HEK293 (cell line): ENCODE results near the gene SMAD4.
A peak's percentile ranks its signal among the peaks of the same experiment; 100 is the strongest.

ENCODE experiments used
- CTCF ChIA-PET: fragments of 350-600 bp; formaldehyde crosslinking; extraction: SDS; loops from one replicate; lab custom pipeline; 2021; ENCODE audit warnings: antibody characterized with exemption; lab: Yijun Ruan, JAX
- POLR2A ChIA-PET: fragments of 300-600 bp; formaldehyde crosslinking; extraction: SDS; loops from one replicate; lab custom pipeline; 2020; ENCODE audit warnings: antibody characterized with exemption, inconsistent platforms; lab: Yijun Ruan, JAX
- H3K27ac ChIP-seq: fragments of 200-500 bp; sonication (Bioruptor generic); 2 replicates; pipeline ENCODE4 v1.5.1; 2014; ENCODE audit warnings: low read depth, low read length, control low read depth, inconsistent platforms; ENCODE audit errors: extremely low read depth
- H3K36me3 ChIP-seq, 2 experiments: fragments of 200-500 bp in 1 of 2; sonication (Bioruptor generic) in 1 of 2; 1 replicate in 1 of 2; 2 replicates in 1 of 2; pipeline ENCODE4 v1.5.1; 2014 to 2017; ENCODE audit warnings: inconsistent platforms in 2 of 2, low read length in 2 of 2; ENCODE audit not compliant: control insufficient read depth in 2 of 2, insufficient read depth in 1 of 2
- H3K4me1 ChIP-seq: fragments of 200-500 bp; sonication (Bioruptor generic); 2 replicates; pipeline ENCODE4 v1.5.1; 2014; ENCODE audit warnings: mild to moderate bottlenecking, low read length, inconsistent platforms; ENCODE audit not compliant: control insufficient read depth, insufficient read depth
- H3K4me3 ChIP-seq: 2 replicates; pipeline ENCODE4 v1.5.1; 2011; ENCODE audit warnings: low read depth, mild to moderate bottlenecking, control low read depth, low read length, moderate library complexity
- H3K9me3 ChIP-seq: fragments of 200-500 bp; sonication (Bioruptor generic); 2 replicates; pipeline ENCODE4 v1.5.1; 2014; ENCODE audit warnings: low read depth, low read length, inconsistent platforms; ENCODE audit not compliant: control insufficient read depth, insufficient read depth
- FEZF1 ChIP-seq: fragments of 450-650 bp; formaldehyde crosslinking; IDR thresholded peaks from 2 replicates; pipeline ENCODE4 v1.5.1; 2016; ENCODE audit warnings: missing biosample characterization, missing genetic modification characterization
- GLIS1 ChIP-seq: fragments of 450-650 bp; formaldehyde crosslinking; IDR thresholded peaks from 2 replicates; pipeline ENCODE4 v1.5.1; 2016; ENCODE audit warnings: missing biosample characterization, missing genetic modification characterization
- KLF8 ChIP-seq: fragments of 450-650 bp; formaldehyde crosslinking; IDR thresholded peaks from 2 replicates; pipeline ENCODE4 v1.5.1; 2016; ENCODE audit warnings: missing biosample characterization, missing genetic modification characterization
- KLF9 ChIP-seq: fragments of 450-650 bp; formaldehyde crosslinking; IDR thresholded peaks from 2 replicates; pipeline ENCODE4 v1.5.1; 2016; ENCODE audit warnings: missing biosample characterization, missing genetic modification characterization, low read depth
- MYNN ChIP-seq: fragments of 450-650 bp; formaldehyde crosslinking; IDR thresholded peaks from 2 replicates; pipeline ENCODE4 v1.5.1; 2016; ENCODE audit warnings: missing biosample characterization, missing genetic modification characterization, borderline replicate concordance
- PRDM1 ChIP-seq: fragments of 450-650 bp; formaldehyde crosslinking; IDR thresholded peaks from 2 replicates; pipeline ENCODE4; 2016; ENCODE audit warnings: missing biosample characterization, missing genetic modification characterization
- SP2 ChIP-seq: fragments of 450-650 bp; formaldehyde crosslinking; IDR thresholded peaks from 2 replicates; pipeline ENCODE4 v1.5.1; 2016; ENCODE audit warnings: missing biosample characterization, missing genetic modification characterization
- SP3 ChIP-seq: fragments of 450-650 bp; formaldehyde crosslinking; IDR thresholded peaks from 2 replicates; pipeline ENCODE4 v1.5.1; 2016; ENCODE audit warnings: missing biosample characterization, missing genetic modification characterization
- SP7 ChIP-seq: fragments of 450-650 bp; formaldehyde crosslinking; IDR thresholded peaks from 2 replicates; pipeline ENCODE4 v1.5.1; 2016; ENCODE audit warnings: missing biosample characterization, missing genetic modification characterization
- TSHZ1 ChIP-seq: fragments of 450-650 bp; formaldehyde crosslinking; IDR thresholded peaks from 2 replicates; pipeline ENCODE4 v1.5.1; 2016; ENCODE audit warnings: missing biosample characterization, missing genetic modification characterization, borderline replicate concordance
- WT1 ChIP-seq: fragments of 450-650 bp; formaldehyde crosslinking; IDR thresholded peaks from 2 replicates; pipeline ENCODE4 v1.5.1; 2016; ENCODE audit warnings: missing biosample characterization, missing genetic modification characterization
- YY1 ChIP-seq: fragments of 450-650 bp; formaldehyde crosslinking; IDR thresholded peaks from 2 replicates; pipeline ENCODE4 v1.5.1; 2018; ENCODE audit warnings: missing biosample characterization, missing genetic modification characterization
- ZFP37 ChIP-seq: fragments of 450-650 bp; formaldehyde crosslinking; IDR thresholded peaks from 2 replicates; pipeline ENCODE4 v1.5.1; 2016; ENCODE audit warnings: missing biosample characterization, missing genetic modification characterization
- ZNF16 ChIP-seq: fragments of 450-650 bp; formaldehyde crosslinking; IDR thresholded peaks from 2 replicates; pipeline ENCODE4 v1.5.1; 2016; ENCODE audit warnings: low read depth, missing biosample characterization, missing genetic modification characterization
- ZNF18 ChIP-seq: fragments of 450-650 bp; formaldehyde crosslinking; IDR thresholded peaks from 2 replicates; pipeline ENCODE4 v1.5.1; 2016; ENCODE audit warnings: missing biosample characterization, missing genetic modification characterization
- ZNF335 ChIP-seq: fragments of 450-650 bp; formaldehyde crosslinking; conservative IDR thresholded peaks from 2 replicates; pipeline ENCODE4 v1.5.1; 2016; ENCODE audit warnings: missing biosample characterization, missing genetic modification characterization
- ZNF394 ChIP-seq: fragments of 450-650 bp; formaldehyde crosslinking; IDR thresholded peaks from 2 replicates; pipeline ENCODE4 v1.5.1; 2016; ENCODE audit warnings: missing biosample characterization, missing genetic modification characterization, mild to moderate bottlenecking, moderate library complexity, borderline replicate concordance
- ZNF416 ChIP-seq: fragments of 450-650 bp; formaldehyde crosslinking; IDR thresholded peaks from 2 replicates; pipeline ENCODE4 v1.5.1; 2016; ENCODE audit warnings: missing biosample characterization, missing genetic modification characterization
- ZNF692 ChIP-seq: fragments of 450-650 bp; formaldehyde crosslinking; IDR thresholded peaks from 2 replicates; pipeline ENCODE4 v1.5.1; 2016; ENCODE audit warnings: missing biosample characterization, missing genetic modification characterization
- ZSCAN5A ChIP-seq: fragments of 450-650 bp; formaldehyde crosslinking; IDR thresholded peaks from 2 replicates; pipeline ENCODE4 v1.5.1; 2016; ENCODE audit warnings: missing biosample characterization, missing genetic modification characterization
- ZXDB ChIP-seq: fragments of 450-650 bp; formaldehyde crosslinking; IDR thresholded peaks from 2 replicates; pipeline ENCODE4 v1.5.1; 2016; ENCODE audit warnings: missing biosample characterization, missing genetic modification characterization

Gene SMAD4

DNA sequence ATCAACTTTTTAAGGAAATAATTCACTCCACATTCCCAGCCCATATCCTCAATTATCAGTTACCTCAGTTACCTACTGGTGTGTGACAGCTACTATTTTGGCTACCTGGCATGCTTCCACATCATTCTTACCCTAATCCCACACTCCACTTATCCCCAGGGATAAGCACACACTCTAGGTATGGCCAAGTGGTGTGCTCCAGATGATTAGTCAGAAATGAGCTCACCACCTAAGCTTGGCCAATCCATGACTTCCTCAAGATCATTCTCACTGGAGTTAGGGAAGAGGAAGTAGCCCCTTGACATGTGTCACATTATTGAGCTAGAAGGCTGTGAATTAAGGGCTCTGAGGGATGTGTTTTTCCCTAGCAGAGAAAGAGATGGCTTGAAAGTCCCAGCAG lies 20.9 kb upstream of the SMAD4 start (continued):
- TF ChIP-seq TSHZ1 (peak; percentile 83; the same call in 1 of the 2 replicates), MYNN (peak; percentile 84), ZNF416 (no peak), FEZF1 (tag by site-specific recombination) (peak; percentile 63; the same call in 1 of the 2 replicates), YY1 (no peak), SP2 (peak; percentile 59), ZNF335 (tag by site-specific recombination) (peak; percentile 34; the same call in 1 of the 2 replicates), ZNF18 (tag by site-specific recombination) (peak; percentile 75), ZNF16 (no peak), KLF9 (0 out of 2 replicates have a peak, but pooled peaks have one; percentile 18), ZNF394 (0 out of 2 replicates have a peak, but pooled peaks have one; percentile 27), KLF8 (tag by site-specific recombination) (peak; percentile 84), ZSCAN5A (tag by site-specific recombination) (no peak), SP7 (tag by site-specific recombination) (peak; percentile 79), ZNF692 (tag by site-specific recombination) (peak; percentile 77)

DNA sequence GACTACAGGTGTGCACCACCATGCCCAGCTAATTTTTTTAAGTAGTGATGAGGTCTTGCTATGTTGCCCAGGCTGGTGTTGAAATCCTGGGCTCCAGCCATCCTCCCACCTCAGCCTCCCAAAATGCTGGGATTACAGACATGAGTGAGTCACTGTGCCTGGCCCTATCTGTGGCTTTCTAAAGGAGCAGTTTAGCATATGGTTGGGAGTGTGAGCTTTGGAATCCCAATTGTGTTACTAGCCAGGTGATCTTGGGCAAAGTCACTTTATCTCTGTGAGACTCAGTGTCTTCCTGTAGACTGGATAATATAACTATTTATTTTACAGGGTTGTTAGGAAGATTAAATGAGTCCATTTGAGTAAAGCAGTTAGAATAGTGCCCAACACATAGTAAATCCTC lies 19.8 kb upstream of the SMAD4 start:
- CTCF ChIA-PET, result interaction anchor here (0.6 to 2.3 kb wide), 4 partner anchors 27 to 288 kb away, joined by 4 to 6 read pairs (median 5); no protein-coding TSS in a partner anchor
- Histone ChIP-seq H3K36me3 (no peaks in the 10 kb centered on the region), H3K4me1 (peaks cover 30% of the 10 kb centered on the region), H3K9me3 (no peaks in the 10 kb centered on the region), H3K27ac (no peak overlapping the region), H3K4me3 (no peak overlapping the region)
- POLR2A ChIA-PET, result interaction anchor here (1.0 to 1.9 kb wide), 3 partner anchors 18 to 131 kb away, joined by 3 to 8 read pairs (median 7); partner anchors contain the start of genes ME2 and SMAD4
- TF ChIP-seq WT1 (tag by site-specific recombination) (peak; percentile 35; the same call in 1 of the 2 replicates), SP3 (tag by site-specific recombination) (no peak), ZXDB (peak; percentile 15; the same call in 1 of the 2 replicates), PRDM1 (tag by site-specific recombination) (no peak), GLIS1 (no peak), ZFP37 (tag by site-specific recombination) (no peak)
